NCI-H1436 (cell line): ENCODE measurements around the gene BTBD16.

Source experiments
- DNase-seq: peaks from one replicate; lab custom pipeline; 2025; lab: John Stamatoyannopoulos, UW

The BTBD16 gene

DNA sequence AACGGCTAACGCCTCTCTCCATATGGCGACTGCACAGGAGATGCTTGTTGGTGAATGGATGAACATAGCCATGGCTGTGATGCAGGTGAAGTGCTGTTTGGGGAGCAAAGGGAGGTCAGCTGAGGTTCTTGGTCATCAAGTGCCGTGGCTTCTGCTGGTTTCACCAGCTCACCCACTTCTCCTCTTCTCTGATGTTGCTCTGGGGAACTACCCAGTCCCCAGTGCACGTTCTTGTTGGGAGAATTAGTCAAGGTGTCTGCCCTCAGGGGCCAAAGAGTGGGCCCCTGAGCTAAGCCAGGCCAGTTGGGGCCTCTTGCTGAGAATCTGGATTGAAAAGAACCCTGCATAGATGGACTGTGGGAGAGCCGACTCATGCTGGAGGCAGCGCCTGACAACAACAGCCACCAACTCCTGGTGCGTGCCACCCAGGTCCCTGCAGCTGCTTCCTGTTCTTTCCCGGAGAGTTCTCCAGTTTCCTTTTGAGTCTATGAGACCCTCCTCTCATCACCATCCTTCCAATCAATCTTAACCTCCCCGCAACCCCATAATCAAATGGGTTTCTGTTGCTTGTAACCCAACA, 3.0 kb downstream of the BTBD16 start:
- DNase-seq: no peak

DNA sequence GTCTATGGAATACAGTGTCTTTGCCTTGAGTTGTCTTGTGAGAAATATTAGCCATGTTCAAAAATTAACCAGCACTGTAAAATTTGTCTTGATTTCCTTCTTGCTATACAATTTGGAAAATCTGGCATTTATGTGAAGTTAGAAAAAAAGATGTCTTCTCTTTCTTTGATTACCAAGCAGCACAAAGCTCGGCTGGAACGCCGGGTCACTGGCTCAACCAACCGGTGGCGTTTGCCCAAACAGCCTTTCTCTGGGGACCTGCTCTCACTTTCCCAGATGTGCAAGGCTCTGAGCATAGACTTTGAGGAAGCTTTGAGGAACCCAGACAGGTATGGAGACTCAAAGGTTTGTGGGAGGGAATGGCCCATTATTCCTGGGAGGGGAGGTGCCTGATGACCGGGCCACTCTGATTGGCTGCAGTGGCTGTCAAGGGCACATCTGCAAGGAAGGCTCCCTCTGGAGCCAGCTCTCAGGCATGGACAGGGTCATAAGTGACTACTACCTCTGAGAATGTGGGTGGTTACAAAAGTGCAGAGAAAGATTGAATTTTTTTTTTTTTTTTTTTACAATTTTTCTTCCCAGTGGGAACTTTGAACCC, 5.6 kb downstream of the BTBD16 start:
- no peak for DNase-seq

DNA sequence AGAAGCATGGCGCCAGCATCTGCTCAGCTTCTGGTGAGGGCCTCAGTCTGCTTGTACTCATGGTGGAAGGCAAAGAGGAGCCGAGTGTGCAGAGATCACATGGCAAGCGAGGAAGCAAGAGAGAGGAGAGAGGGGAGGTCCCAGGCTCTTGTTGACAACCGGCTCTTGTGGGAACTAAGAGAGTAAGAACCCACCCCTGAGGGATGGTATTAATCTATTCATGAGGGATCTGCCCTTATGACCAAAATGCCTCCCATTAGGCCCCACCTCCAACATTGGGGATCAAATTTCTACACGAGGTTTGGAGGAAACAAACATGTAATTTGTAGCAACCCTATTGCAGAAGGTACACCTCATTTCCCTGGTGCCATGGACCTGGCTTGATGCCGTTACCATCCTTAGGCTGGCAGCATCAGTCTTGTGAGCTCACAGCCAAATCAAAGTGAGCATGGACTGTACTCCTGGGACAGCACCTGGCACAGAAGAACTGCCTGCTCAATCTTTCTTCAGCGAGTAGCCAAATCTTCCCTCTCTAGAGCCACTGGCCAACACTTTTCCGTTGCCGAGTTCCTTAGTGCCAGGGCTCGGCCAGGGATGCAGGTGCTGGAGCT, 6.5 kb downstream of the BTBD16 start:
- DNase-seq: no peak

DNA sequence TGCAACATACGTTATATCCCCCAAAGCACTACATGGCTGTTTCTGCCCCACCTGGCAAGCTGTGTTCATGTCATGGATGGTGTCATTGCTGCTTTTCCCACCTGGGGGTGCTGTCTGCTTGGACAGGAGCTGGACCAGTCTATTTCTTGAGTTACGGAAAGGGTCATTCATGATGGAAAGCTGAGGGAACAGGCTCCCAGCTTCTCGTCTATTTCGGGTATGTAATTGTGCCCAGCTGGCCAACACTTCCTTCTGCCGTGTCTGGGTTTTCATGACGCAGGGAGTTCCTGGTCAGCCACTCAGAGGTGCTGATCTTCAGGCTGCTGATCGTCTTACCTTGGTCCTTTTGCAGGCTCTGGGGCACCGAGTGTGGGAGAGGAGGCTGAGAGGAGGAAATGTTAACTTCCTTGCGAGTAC, 8.6 kb downstream of the BTBD16 start:
- DNase-seq: no peak

DNA sequence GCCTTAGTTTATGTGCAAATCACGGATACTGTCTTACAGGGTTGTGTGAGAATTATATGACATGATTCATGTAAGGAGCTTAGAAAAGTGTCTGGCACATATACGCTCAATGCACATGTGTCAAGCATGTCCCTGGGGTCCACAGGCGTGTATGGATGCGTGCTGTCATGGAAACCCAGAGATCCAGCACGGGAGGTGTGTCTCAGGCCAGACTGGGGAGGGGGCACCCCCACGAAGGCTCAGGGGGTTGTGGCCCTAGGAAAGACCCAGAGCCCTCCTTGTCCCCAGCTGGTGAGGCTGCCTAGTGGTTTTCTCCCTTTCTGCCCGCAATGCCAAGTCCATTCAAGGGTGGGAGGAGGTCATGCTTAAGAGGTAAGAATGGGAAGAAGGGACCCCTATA, 9.1 kb downstream of the BTBD16 start:
- DNase-seq: no peak

DNA sequence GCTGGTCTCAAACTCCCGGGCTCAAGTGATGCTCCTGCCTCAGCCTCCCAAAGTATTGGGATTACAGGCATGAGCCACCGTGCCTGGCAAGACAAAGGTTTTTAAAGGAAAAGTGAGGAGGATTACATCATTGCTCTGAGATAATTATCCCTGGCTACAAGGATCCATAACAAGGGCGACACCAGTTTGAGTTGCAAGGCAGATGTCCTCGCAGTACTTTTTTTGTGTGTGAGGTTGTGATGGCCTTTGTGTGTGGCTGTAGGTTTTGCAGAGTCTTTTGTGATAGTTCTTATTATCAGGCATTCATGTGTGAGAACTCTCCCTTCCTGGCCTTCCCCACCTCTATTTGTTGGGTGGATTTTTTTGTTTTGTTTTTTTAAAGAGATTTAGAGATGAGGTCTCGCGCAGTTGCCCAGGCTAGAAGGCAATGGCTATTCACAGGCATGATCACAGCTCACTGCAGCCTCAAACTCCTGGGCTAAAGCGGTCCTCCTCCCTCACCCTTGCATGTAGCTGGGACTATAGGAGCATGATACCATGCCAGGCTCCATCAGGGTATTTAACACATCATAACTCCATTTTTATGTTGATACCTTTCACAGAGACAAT, 10.0 kb downstream of the BTBD16 start:
- DNase-seq: no peak

DNA sequence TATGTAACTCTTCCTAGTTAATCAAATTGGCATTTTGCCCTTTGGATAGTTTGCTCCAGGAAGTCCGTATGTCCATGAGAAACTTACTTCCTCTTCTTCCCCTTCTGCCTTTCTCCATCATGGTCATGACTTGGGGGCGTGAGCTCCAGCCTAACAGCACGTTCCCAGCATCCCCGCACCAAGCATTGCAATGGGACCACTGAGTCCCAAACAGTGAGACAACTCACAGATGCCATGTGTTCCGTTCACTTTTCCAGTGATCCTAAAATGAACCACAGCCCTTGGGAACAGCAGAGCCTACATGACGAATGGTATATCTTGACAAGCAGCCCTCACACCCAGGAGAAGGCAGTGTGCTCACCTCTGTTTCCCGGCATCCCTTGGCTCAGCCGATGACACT, 10.7 kb downstream of the BTBD16 start:
- DNase-seq: no peak

DNA sequence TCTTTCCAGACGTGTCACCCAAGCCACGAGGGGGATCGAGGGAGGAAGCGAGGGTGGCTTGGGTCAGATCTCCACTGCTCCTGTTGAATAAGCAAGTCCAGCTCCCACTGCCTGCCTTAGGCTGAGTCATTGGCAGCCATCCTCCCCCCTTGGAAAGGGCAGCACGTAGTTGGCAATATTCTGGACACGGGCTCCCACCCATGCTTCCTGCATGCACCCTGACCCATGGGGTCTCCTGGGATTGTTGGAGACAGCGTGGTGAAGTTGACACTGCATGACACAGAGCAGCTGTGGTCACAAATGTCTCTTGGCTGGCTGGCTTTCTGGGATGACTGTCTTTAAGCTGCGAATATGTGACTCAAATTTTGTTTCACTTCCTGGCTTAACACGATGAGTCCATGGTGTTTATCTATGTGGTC, 11.2 kb downstream of the BTBD16 start:
- DNase-seq: no peak

DNA sequence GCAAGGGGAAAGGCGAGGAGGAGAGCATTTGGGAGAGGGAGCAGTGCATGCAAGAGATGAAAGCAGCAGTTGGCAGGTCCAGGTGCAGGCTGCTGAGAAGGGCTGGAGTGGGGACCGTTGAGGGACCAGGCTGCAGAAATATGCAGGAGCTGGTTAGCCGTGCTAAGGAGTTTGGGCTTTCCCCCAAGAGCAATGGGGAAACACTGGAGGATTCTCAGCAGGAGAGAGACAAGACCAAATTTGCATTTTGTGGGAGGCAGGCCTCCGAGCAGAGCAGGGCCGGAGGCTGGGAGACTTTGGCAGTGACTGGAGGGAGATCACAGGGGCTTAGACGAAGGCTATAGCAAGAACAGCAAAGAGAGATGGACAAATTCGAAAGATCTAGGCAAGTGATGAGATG, 11.8 kb downstream of the BTBD16 start:
- DNase-seq: no peak

DNA sequence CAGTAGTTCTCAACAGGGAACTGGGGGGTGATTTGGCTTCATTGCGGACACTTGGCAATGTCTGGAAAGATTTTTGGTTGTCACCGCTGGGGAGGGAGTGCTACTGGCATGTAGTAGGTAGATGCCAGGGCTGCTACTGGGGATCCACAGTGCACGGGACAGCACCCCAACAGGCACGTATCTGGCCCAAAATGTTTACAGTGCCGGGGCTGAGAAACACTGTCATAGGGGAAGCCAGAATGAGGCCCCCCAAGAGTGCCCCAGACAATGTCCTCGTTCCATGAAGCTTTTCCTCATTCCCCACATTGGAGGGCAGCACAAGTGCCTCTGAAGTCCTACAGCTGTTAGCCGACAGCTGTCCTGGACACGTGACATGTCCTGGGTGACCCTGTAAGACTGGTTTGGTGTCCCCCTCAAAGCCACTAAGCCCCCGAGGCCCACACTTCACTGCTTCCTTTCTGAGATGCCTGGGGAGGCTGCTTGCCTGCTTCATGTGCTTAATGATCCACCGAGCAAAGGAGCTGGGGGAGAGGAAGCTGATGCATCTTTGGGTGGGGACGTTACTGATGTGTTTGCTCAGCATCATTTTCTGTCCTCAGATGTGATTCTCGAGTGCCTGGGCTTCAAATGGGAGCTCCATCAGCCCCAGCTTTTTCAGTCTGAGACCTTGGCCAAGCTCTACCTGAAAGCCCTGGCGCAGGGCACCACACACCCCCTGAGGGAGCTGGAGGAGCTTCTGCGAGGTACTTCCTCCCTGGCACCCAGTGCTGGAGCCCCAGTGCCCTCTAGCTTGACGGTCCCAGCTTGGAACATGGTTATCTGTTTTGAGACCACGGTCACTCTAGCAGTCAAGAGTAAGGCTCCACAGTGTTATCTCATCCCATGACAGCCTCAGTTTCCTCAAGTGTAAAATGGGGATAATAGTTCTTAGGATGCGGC, 14.7 kb downstream of the BTBD16 start:
- no peak for DNase-seq

DNA sequence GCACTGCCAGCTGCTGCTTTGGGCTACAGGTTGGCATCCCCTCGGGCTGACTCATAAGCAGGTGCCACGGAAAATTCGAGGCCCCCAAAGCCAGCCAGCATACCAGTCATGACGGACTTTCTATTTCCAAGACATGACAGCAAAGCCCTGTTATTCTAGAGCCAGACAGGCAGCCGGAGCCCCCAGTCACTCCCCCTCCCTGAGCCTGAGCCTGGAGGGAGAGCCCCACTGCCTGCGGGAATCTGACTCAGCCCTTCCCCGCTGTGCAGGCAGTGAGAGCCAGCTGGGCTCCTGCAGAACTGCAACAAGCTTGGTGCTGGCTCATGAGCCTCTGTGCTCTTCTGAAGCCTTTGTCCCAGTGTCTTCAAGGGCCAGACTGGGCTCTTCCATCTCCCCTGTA, 15.8 kb downstream of the BTBD16 start:
- no peak for DNase-seq

DNA sequence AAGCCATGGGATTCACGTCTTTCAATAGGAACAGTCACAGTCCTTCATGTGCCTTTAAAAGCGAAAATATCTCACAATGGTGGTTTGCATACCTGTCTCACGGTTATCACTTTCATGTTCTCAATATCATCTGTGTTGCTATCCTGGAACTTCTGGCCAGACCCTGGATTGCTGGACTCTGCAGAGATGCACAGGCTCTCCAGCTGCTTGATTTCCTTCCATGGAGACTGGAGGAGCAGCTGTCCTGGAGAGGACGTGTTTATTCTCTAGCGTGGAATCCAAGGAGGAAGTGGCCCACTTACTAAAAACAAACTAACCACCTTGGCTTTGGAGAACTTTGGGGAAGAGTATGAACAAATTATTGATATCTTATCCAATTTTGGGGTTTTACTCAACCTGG, 16.5 kb downstream of the BTBD16 start:
- DNase-seq: no peak

DNA sequence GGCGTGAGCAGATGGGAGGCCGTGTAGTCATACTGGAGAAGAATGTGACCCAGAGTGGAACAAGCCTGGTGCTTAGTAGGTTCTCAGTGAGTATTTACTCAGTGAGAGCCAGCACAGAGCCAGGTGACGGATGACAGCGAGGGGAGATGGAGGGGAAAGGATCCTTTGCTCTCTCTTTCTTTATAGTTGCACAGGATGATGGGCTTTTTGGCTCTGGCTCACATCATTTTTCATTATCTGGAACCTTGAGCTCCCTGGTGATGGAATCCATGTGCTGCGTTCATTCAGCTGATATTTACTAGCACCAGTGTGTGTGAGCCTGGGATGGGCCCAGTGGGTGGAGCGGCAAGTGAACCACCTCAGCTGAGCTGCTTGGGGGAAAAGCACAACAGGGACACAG, 17.2 kb downstream of the BTBD16 start:
- no peak for DNase-seq

DNA sequence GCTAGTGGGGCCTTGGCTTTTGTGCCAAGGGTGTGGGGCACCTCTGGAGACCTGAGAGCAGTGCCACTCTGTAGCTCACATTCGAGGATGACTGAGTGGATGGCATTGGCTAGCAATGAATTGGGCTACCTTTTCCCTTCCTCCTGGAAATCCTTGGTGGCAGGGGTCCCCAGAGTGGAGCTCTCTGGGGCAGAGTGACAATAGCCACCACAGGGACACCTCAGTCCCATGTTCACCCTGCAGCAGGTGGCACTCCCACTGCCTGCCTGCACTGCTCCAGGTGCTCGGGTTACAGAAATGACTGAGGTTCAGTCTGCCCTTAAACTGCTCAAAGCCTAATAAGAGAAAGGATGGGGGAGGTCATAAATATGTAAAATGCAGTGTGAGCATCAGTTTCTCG, 17.8 kb downstream of the BTBD16 start:
- DNase-seq: no peak

DNA sequence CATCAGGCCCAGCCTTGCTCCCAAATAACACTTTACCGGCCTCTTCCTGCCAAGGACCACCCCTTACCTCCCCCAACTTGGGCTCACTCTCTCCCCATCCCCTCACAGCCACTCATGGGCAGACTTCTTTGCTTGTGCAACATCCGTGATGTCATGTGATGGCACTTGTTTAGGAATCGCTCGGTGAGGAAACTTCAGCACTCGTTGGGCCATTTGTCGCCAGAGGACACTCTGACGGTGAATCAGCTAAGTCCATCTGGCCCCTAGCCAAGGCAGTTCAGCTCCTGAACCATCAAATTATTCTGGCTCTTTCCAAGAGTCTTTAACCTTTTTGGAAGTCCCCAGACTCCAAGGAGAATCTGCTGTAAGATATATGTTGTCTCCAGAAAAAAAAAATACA, 19.2 kb downstream of the BTBD16 start:
- DNase-seq: no peak

DNA sequence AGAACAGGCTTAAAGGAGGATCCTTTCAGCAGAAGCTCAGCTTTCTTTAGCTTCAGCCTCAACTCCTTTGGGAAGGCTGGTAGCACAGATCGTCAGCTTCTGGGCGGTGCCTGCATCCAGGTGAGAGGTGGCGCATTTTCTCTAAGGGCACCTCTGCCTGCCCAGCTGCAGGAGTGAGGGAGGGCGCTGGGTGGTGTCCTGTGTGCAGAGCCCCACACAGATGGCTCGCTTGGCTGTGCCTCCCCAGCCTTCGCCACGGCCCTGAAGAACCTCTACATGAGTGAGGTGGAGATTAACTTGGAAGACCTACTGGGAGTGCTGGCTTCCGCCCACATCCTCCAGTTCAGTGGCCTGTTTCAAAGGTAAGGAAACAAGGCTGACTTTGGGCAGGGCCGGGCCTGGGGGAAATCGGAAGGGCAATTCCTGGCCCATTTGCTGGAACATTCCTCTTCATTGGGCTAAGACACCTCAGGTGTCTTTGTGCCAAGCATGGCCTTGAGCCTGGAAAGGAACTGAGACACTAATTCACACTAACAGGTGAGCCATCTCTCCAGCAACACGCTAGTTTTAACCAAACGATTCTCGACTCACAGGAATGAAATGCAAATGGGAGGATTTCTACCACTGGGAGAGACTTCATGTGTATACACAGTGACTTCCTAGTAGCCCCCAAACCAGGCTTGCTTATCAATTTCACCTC, 19.9 kb downstream of the BTBD16 start:
- DNase-seq: no peak

DNA sequence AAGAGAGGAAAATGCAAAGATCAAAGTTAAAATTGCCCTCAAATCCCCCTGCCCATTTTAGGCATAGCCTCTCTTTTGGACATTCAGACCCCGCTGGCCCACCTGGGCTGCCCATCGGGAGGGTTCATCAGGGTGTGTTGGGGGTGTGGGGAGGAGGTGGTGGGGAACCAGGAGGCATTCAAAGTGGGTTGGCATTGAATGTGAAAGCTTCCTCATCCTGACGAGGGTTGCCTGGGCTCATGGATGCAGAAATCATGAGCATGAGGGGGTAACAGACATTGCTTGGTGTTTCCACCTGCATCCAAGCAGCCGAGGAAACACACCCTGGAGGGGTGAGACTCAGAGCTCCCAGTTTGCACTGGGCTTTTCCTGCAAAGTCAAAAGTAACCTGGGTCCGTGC, 20.6 kb downstream of the BTBD16 start:
- no peak for DNase-seq

DNA sequence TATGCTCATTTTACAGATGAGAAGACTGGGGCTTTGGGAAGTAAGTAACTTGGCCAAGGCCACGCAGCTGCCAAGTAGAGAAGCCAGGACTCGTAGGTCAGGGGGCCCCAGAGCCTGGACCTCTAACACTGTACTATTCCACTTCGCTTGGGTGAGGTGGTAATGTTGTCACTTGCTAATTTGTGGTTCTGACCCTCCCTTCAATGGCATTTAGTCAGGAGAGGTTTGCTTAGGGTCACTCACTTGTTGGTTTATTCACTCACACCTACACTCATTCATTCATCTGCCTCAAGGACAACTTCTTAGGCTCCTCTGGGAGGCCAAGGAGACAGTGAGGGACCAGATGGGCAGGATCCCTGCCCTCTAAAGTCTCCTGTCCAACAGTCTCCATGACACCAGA, 21.3 kb downstream of the BTBD16 start:
- no peak for DNase-seq

DNA sequence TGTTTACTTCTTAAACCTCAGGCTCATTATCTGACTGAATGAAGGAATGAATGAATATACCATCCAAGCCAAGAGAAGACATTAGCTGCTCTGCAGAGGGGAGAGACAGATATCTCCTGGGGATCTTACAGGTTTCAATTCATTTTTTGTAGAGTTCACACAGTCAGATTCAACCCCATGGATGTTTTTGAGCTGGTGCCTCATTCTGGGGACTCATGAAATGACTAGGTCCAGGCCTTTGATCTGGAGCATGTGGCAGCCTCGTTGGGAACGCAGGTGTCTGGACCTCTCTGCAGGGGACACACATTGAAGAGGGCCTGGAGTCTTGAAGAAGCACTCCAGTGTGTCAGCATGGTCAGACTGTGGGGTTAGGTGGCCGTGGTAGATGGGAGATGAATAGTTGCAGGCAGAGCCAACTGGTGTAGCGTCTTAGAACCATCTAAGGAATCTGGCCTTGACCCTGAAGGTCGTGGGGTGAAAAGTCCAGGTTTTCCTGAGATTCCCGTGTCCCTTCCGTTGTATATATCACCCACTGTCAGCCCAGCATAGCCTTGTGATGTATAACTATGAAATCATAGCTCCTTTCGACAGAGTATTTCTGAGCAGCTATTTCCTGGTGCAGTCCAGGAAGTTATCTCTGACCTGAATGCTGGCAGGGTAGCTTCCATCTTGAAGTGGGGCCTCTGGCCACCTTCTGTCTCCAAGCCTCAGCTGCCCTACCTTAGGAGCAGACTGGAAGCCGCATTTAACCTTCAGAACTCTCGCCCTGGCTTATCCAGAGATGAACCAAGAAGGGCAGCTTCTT, 22.3 kb downstream of the BTBD16 start:
- no peak for DNase-seq

DNA sequence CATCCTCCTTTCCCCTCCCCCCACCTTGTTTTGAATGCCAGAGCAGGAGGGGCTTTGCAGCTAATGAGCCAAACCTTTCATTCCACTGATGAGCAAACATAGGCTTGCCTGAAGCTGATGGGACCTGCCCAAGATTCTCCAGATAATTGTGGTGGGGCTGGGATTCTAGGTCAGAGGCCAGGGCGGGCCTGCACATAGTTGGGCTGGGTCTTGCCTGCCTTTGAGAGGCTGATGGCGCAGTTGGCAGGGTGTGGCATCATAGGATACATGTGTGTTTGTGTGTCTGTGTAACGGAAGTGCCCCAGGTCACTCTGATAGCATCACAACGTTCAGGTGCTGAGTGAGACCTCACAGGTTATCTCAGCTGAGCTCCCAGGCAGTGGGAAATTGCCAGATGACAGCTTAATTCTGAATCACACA, 22.9 kb downstream of the BTBD16 start:
- no peak for DNase-seq
